Measurements from ENCODE around the gene ADGRE2.

- TF ChIP-seq CTCF (IDR thresholded peaks at IDR 0.05; ENCODE audit: extremely low read depth in 1 of 2, insufficient read depth in 1 of 2, low read depth in 1 of 2, low read length in 2 of 2) (no peak), GATA2 (IDR thresholded peaks at IDR 0.05; ENCODE audit: insufficient read depth, insufficient read length, low read depth, low read length) (no peak), JUN (IDR thresholded peaks at IDR 0.05; ENCODE audit: borderline replicate concordance, insufficient read depth, insufficient read length, low read depth) (no peak)
Observed at GRCh38 chr19:14728595-14728994, 49.8 kb downstream of the ADGRE2 start.

All from endothelial cell of umbilical vein (primary cell).